A673 (cell line): Measurements from ENCODE around the gene BRD2. TPM values are rescaled to one million over a fixed set of nuclear protein-coding genes. Genes with fewer than 3 reads are reported as not detected.

Source experiments
- BruUV-seq: library from RNA; stranded (reverse); fragments of 400-500 nt; replicated peaks from 2 replicates; lab custom pipeline; 2021; lab: Mats Ljungman, UMichigan
- CTCF ChIA-PET: fragments of 300-600 bp; sonication (Branson Sonifier 250); formaldehyde crosslinking; loops from one replicate; lab custom pipeline; 2022; ENCODE audit warnings: antibody characterized with exemption; lab: Charles Lee
- POLR2A ChIA-PET: fragments of 300-600 bp; sonication (Branson Sonifier 250); formaldehyde crosslinking; loops from one replicate; lab custom pipeline; 2022; ENCODE audit warnings: antibody characterized with exemption; ENCODE audit not compliant: low non-redundant PET; lab: Charles Lee
- DNase-seq: peaks from one replicate; pipeline ENCODE4 v3.0.0-alpha.2; 2015; ENCODE audit warnings: low spot score
- H3K27ac ChIP-seq: fragments of 200-600 bp; sonication (generic); 2 replicates; pipeline ENCODE4 v1.5.1; 2016; ENCODE audit warnings: mixed run types, low read depth, mild to moderate bottlenecking, mixed read lengths, antibody characterized with exemption, low read length; ENCODE audit not compliant: poor library complexity, severe bottlenecking
- H3K27me3 ChIP-seq: fragments of 200-600 bp; sonication (generic); replicated peaks from 2 replicates; pipeline ENCODE4 v1.6.1; 2017; ENCODE audit warnings: mixed run types, low read depth, mild to moderate bottlenecking, mixed read lengths, antibody characterized with exemption, low read length; ENCODE audit not compliant: insufficient read depth, poor library complexity
- H3K36me3 ChIP-seq: fragments of 200-600 bp; sonication (generic); 2 replicates; pipeline ENCODE4 v1.6.1; 2016; ENCODE audit warnings: mixed run types, mild to moderate bottlenecking, mixed read lengths, antibody characterized with exemption, low read length; ENCODE audit not compliant: insufficient read depth, poor library complexity, severe bottlenecking
- H3K4me1 ChIP-seq: fragments of 200-600 bp; sonication (generic); 2 replicates; pipeline ENCODE4 v1.6.1; 2017; ENCODE audit warnings: mixed run types, mild to moderate bottlenecking, mixed read lengths, antibody characterized with exemption, low read length; ENCODE audit not compliant: insufficient read depth, poor library complexity, severe bottlenecking
- H3K4me3 ChIP-seq: fragments of 200-600 bp; sonication (generic); 2 replicates; pipeline ENCODE4 v1.5.1; 2016; ENCODE audit warnings: low read depth, mixed run types, mild to moderate bottlenecking, mixed read lengths, low read length; ENCODE audit not compliant: poor library complexity, severe bottlenecking
- H3K9me3 ChIP-seq: fragments of 200-600 bp; sonication (generic); 2 replicates; pipeline ENCODE4 v1.6.1; 2016; ENCODE audit warnings: mixed run types, low read depth, mild to moderate bottlenecking, mixed read lengths, antibody characterized with exemption, low read length; ENCODE audit not compliant: poor library complexity, severe bottlenecking
- CTCF ChIP-seq: fragments of 300-800, 200-600 bp; sonication (generic); conservative IDR thresholded peaks from 2 replicates; pipeline ENCODE4 v1.5.1; 2017; ENCODE audit warnings: low read depth, mild to moderate bottlenecking, antibody characterized with exemption, low read length, moderate library complexity, mixed read lengths
- EZH2 ChIP-seq: fragments of 200-600 bp; sonication (generic); IDR thresholded peaks from 2 replicates; pipeline ENCODE4 v1.6.1; 2017; ENCODE audit warnings: borderline replicate concordance, low read depth, mild to moderate bottlenecking, mixed read lengths, antibody characterized with exemption, low read length; ENCODE audit not compliant: poor library complexity, severe bottlenecking
- intact Hi-C: fragments of 100-400 bp; cut with micrococcal nuclease; formaldehyde crosslinking; loops from one replicate; pipeline ENCODE4 v1.10.0; 2022; ENCODE audit not compliant: unreplicated experiment
- total RNA-seq: library from RNA; stranded (reverse); gene quantifications from 2 replicates; pipeline ENCODE4 v1.2.3, GENCODE V29; 2021

The BRD2 gene
- total RNA-seq, 1 experiment from 2014 or later, result 335 TPM

GRCh38 chr6:33013608-33014007, 45.2 kb downstream of the BRD2 start:
- ChIA-PET POLR2A (no interaction called here), CTCF (interaction anchor here (0.6 to 1.5 kb wide), 2 partner anchors 134 to 186 kb away, joined by 5 to 7 read pairs; no protein-coding TSS in a partner anchor)
- Histone ChIP-seq H3K27me3 (peaks cover 24% of the 10 kb centered on the region), H3K4me1 (no peaks in the 10 kb centered on the region), H3K4me3 (no peak overlapping the region), H3K36me3 (no peaks in the 10 kb centered on the region), H3K27ac (no peak overlapping the region), H3K9me3 (no peaks in the 10 kb centered on the region)
- intact Hi-C loops, result loop anchor here (1.0 to 10.0 kb wide), 2 partner anchors 131 to 235 kb away; no protein-coding TSS in a partner anchor
- no peak for DNase-seq
- TF ChIP-seq EZH2, result no peak
- 0 out of 2 replicates have a peak, but pooled peaks have one; percentile 11 for TF ChIP-seq CTCF
- BruUV-seq, result no TSS peak

GRCh38 chr6:33014841-33015634, 46.6 kb downstream of the BRD2 start:
- Histone ChIP-seq H3K9me3 (no peaks in the 10 kb centered on the region), H3K36me3 (no peaks in the 10 kb centered on the region), H3K27me3 (peaks cover 24% of the 10 kb centered on the region), H3K27ac (no peak overlapping the region), H3K4me1 (no peaks in the 10 kb centered on the region), H3K4me3 (no peak overlapping the region)
- peak; percentile 76 for TF ChIP-seq CTCF
- TF ChIP-seq EZH2, result no peak
- CTCF ChIA-PET, result interaction anchor here (0.6 to 1.6 kb wide), 3 partner anchors 132 to 233 kb away, joined by 3 to 8 read pairs (median 4); no protein-coding TSS in a partner anchor
- intact Hi-C loops, result loop anchor here (1.0 to 10.0 kb wide), 2 partner anchors 130 to 233 kb away; no protein-coding TSS in a partner anchor
- BruUV-seq, result no TSS peak
- POLR2A ChIA-PET, result no interaction called here
- DNase-seq, result peak; percentile 88

GRCh38 chr6:33015798-33016197, 47.4 kb downstream of the BRD2 start:
- Histone ChIP-seq H3K36me3 (no peaks in the 10 kb centered on the region), H3K4me3 (no peak overlapping the region), H3K9me3 (no peaks in the 10 kb centered on the region), H3K27ac (no peak overlapping the region), H3K27me3 (peaks cover 24% of the 10 kb centered on the region), H3K4me1 (no peaks in the 10 kb centered on the region)
- BruUV-seq, result no TSS peak
- POLR2A ChIA-PET, result no interaction called here
- CTCF ChIA-PET, result interaction anchor here (0.6 to 1.6 kb wide), 2 partner anchors 82 to 232 kb away, joined by 3 to 8 read pairs; no protein-coding TSS in a partner anchor
- TF ChIP-seq EZH2, result no peak
- TF ChIP-seq CTCF, result no peak
- intact Hi-C loops, result loop anchor here (10.0 kb wide), 1 partner anchor 129 kb away; no protein-coding TSS in a partner anchor
- DNase-seq, result no peak
